Psoas muscle (tissue), 8 donors: ENCODE results near the gene VSIR. TPM values are rescaled to one million over a fixed set of nuclear protein-coding genes. Genes with fewer than 3 reads are reported as not detected.

Experiments used
- ATAC-seq, 4 donors: fragments of 200-7000 bp; cut with Tn5 transposase; one replicate each; pipeline ENCODE4 v1.9.1; 2020; ENCODE audit warnings: moderate library complexity in 3 of 4, mild to moderate bottlenecking in 2 of 4
- DNase-seq, 2 donors: peaks; one replicate each; pipeline ENCODE4 v3.0.0-alpha.2; 2020
- H3K27ac ChIP-seq: fragments of 200-600 bp; one replicate; pipeline ENCODE4 v1.8.0; 2022
- H3K27me3 ChIP-seq, 3 donors: fragments of 200-600 bp in 1 of 3; one replicate each; pipeline versions ENCODE4 v1.6.1 to v1.8.0; 2013 to 2022; ENCODE audit warnings: low read length in 2 of 3, mild to moderate bottlenecking in 2 of 3, moderate library complexity in 1 of 3; ENCODE audit not compliant: insufficient read depth in 3 of 3
- H3K36me3 ChIP-seq, 2 donors: fragments of 200-600 bp in 1 of 2; one replicate each; pipeline versions ENCODE4 v1.6.1 to v1.8.0; 2013 to 2022; ENCODE audit warnings: low read depth in 1 of 2, mild to moderate bottlenecking in 1 of 2, moderate library complexity in 1 of 2; ENCODE audit not compliant: insufficient read depth in 1 of 2
- H3K4me1 ChIP-seq: fragments of 200-600 bp; one replicate; pipeline ENCODE4 v1.8.0; 2022
- H3K4me3 ChIP-seq: fragments of 200-600 bp; one replicate; pipeline ENCODE4 v1.8.0; 2022; ENCODE audit warnings: mild to moderate bottlenecking
- H3K9me3 ChIP-seq: fragments of 200-600 bp; one replicate; pipeline ENCODE4 v1.8.0; 2022
- CTCF ChIP-seq: fragments of 200-600 bp; IDR thresholded peaks from one replicate; pipeline ENCODE4 v1.8.0; 2022; ENCODE audit warnings: antibody characterized with exemption
- WGBS, 3 donors: extraction: QIAGEN DNeasy Blood & Tissue Kit; methylation state at CpG; one replicate each; pipeline versions ENCODE4 v1.1.6 to v1.1.7; 2013; 5-methylcytosine and 5-hydroxymethylcytosine counted together
- intact Hi-C, 2 donors: fragments of 100-400 bp; cut with DNase I; formaldehyde crosslinking; loops; one replicate each; pipeline versions ENCODE4 v1.11.0 to v1.14.2; 2022
- polyA plus RNA-seq, 3 donors: library from polyadenylated mRNA; stranded (reverse); fragments of 200-250 nt; gene quantifications; one replicate each; pipeline ENCODE4 v1.2.3, GENCODE V29; 2013
- total RNA-seq, 4 donors: library from RNA; stranded (reverse); fragmentation: NEBNext Ultra II Directional in 2 of 4; extraction: Animal tissue kit (Norgen Biotek cat#: 25700) in 2 of 4; gene quantifications; one replicate each; pipeline versions ENCODE4 v1.2.1 to v1.2.4, GENCODE V29; 2021 to 2023
- donor health status: healthy with polysubstance abuse.
- donor health status: DM: no; HTN: no; CAD: no; lungs with moderate emphysema.
- donor health status: Bipolar disorder and iron deficiency.
- donor health status: healthy.
- donor health status: DM: yes; HTN: yes; CAD: no.
- donor health status: DM: no; HTN: no; CAD: no.
- donor health status: DM: no; HTN: no; CAD: no.
- donor health status: DM: yes; HTN: yes; CAD: no.

Gene VSIR
- total and polyA plus RNA-seq, 7 donors = 12.5 to 21.8 (median 18.1) TPM

- peak; percentile 74 to 80 for DNase-seq
- no peak overlapping the region for H3K4me3 ChIP-seq
- H3K4me1 ChIP-seq = peaks cover 54% of the 10 kb centered on the region
- no peaks in the 10 kb centered on the region for H3K27me3 ChIP-seq
- peak; percentile 12 for TF ChIP-seq CTCF
- WGBS, 3 donors = 14 to 23% (median 16%) methylated on average over 15 of the region's 15 CpGs
- intact Hi-C loops = no loop called here
- peak; percentile 34 to 61 (median 55) for ATAC-seq
- no peaks in the 10 kb centered on the region for H3K9me3 ChIP-seq
- H3K27ac ChIP-seq = peak overlapping the region; percentile 38
- H3K36me3 ChIP-seq = peaks cover 0 to 14% of the 10 kb centered on the region in 2 donors
Observed at GRCh38 chr10:71748671-71749191, 24.6 kb downstream of the VSIR start.

GRCh38 chr10:71747551-71748523 lies 25.5 kb downstream of the VSIR start:
- intact Hi-C loops = no loop called here
- DNase-seq (peak in 1 of 2 donors; percentile 60), ATAC-seq (peak in 1 of 4 donors; percentile 25)
- H3K27me3 ChIP-seq = no peaks in the 10 kb centered on the region
- peaks cover 49% of the 10 kb centered on the region for H3K4me1 ChIP-seq
- peaks cover 0 to 14% of the 10 kb centered on the region in 2 donors for H3K36me3 ChIP-seq
- no peak for TF ChIP-seq CTCF
- H3K9me3 ChIP-seq = no peaks in the 10 kb centered on the region
- 70 to 75% (median 73%) methylated on average over 14 of the region's 14 CpGs for WGBS, 3 donors
- peak overlapping the region; percentile 15 for H3K27ac ChIP-seq
- H3K4me3 ChIP-seq = no peak overlapping the region

GRCh38 chr10:71747039-71747531 lies 26.2 kb downstream of the VSIR start:
- Histone ChIP-seq H3K4me1 (peaks cover 44% of the 10 kb centered on the region), H3K9me3 (no peaks in the 10 kb centered on the region), H3K4me3 (no peak overlapping the region), H3K36me3 (peaks cover 0 to 13% of the 10 kb centered on the region in 2 donors), H3K27ac (peak overlapping the region; percentile 15), H3K27me3 (no peaks in the 10 kb centered on the region)
- ATAC-seq (no peak), DNase-seq (peak in 1 of 2 donors; percentile 34)
- WGBS, 3 donors = 60 to 81% (median 72%) methylated on average over 2 of the region's 2 CpGs
- no peak for TF ChIP-seq CTCF
- intact Hi-C loops = no loop called here

GRCh38 chr10:71746344-71747037 lies 26.8 kb downstream of the VSIR start:
- H3K4me3 ChIP-seq = no peak overlapping the region
- TF ChIP-seq CTCF = no peak
- WGBS, 3 donors = 54 to 59% (median 57%) methylated on average over 13 of the region's 13 CpGs
- peak in 1 of 2 donors; percentile 56 for DNase-seq
- no peak overlapping the region for H3K27ac ChIP-seq
- peaks cover 0 to 7% of the 10 kb centered on the region in 2 donors for H3K36me3 ChIP-seq
- intact Hi-C loops = no loop called here
- H3K9me3 ChIP-seq = no peaks in the 10 kb centered on the region
- H3K27me3 ChIP-seq = no peaks in the 10 kb centered on the region
- ATAC-seq = peak in 2 of 4 donors; percentile 15 to 18
- peaks cover 44% of the 10 kb centered on the region for H3K4me1 ChIP-seq
